Fibroblast of skin of back (primary cell): ENCODE data around the gene ACOX3. TPM values are rescaled to one million over a fixed set of nuclear protein-coding genes. Genes with fewer than 3 reads are reported as not detected.
"Not testable (repeated sequence)": the region's sequence is repeated elsewhere in the genome, so short reads cannot be mapped to it uniquely, and the experiment has no call there.

ENCODE experiments used
- DNase-seq: peaks from one replicate; pipeline ENCODE4 v3.0.0-alpha.2; 2013
- polyA plus RNA-seq, 2 experiments: library from polyadenylated mRNA; unstranded; fragments of 120-200 nt; gene quantifications; one replicate each; pipeline ENCODE4 v1.2.1, GENCODE V29; 2013; ENCODE audit not compliant: insufficient read length in 2 of 2

Gene ACOX3
- 24.9 TPM for polyA plus RNA-seq (2013, experiment 1 of 2; ENCODE audit: insufficient read length)
- 50.6 TPM for polyA plus RNA-seq (2013, experiment 2 of 2; ENCODE audit: insufficient read length)

DNA sequence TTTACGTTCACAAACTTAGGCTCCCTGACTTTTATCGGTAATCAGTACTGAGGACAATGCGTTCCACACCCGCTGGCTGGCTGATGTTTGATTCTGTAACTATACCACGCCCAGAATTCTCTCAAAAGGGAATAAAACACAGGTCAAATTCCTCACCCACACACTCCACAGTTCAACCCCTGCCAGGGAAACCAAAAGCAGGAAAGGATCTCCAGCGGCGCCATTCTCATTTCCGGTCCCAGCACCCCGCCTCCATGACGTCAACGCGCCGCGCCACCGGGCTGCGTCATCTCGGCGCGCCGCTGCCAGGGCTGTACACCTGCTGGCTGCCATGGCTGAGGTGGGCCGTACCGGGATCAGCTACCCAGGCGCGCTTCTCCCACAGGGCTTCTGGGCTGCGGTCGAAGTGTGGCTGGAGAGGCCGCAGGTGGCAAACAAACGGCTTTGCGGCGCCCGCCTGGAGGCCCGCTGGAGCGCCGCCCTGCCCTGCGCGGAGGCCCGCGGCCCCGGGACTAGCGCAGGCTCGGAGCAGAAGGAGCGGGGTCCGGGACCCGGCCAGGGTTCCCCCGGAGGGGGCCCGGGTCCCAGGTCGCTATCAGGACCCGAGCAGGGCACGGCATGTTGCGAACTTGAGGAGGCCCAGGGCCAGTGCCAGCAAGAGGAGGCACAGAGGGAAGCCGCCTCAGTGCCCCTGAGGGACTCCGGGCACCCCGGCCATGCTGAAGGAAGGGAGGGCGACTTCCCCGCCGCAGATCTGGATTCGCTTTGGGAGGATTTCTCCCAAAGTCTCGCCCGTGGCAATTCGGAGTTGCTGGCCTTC, at the start of gene ACOX3, which contains the start of gene TRMT44:
Gene ACOX3, minus strand, starts transcription at position 232 of the 820 bp plus-strand sequence. CDS start 24,202 bp downstream, outside the sequence.
Gene TRMT44, plus strand, starts transcription at position 286 of the 820 bp plus-strand sequence. Its CDS starts 46 bp downstream, at position 332.
- peak; percentile 88 for DNase-seq

- DNase-seq: no peak
Measured at GRCh38 chr4:8488791-8489369, 48.4 kb upstream of the ACOX3 start.

GRCh38 chr4:8486643-8487042, 46.1 kb upstream of the ACOX3 start:
- not testable (repeated sequence) for DNase-seq

DNA sequence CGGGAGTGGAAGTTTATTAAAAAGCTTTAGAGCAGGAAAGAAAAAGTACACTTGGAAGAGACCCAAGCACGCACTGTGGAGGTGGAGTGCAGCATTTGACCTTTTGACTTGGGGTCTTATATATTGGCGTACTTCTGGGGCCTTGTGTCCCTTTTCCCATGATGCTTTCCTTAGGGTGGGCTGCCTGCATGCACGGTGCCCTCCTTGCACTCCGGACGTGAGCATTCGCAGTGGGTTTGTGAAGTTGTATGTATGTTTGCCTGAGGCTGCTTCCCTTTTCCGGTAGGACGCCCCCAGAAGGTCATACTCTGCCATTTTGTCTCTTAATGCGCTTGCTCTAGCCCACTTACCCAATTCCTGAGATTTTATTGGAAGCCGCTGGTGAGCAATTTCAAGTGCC, 39.7 kb upstream of the ACOX3 start:
- DNase-seq: no peak

DNA sequence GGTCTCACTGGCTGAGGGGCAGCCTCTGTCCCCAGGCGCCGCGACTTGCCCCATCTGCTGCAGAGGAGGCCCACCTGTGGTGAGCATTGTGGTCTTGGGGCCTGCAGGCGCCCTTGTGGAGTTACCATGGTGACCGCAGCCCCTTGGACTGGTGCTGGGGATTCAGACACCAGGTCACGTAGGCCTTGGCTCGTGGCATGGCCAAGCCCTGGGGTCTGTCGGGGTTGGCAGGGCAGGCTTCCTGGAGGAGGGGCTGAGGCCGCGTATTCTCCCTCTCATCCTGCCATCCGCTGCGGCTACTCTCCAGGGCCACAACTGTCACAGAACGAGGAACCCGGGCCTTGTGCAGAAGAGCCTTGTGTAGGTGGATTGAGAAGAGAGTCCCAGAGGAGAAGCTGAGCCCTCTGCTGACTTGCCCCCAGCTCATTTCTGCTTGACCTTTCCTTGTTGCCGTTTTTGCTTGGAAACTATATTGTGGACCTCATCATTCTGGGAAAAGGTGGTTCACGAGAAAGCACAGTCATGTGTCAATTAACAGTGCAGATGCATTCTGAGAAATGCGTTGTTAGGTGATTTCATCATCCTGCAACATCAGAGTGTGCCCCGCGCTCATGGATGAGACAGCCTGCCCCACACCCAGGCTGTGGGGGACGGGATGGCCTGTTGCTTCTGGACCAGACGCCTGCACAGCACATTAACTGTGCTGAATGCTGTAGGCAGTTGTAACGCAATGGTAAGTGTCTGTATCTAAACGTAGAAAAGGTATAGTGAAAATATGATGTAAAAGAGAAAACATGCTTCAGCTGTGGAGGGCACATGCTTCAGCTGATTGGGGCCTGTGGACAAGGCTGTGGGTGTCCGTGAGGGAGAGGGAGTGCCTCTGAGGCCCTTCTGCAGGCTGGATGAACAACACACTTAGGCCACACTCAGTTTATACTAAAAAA, 38.5 kb upstream of the ACOX3 start:
- DNase-seq: no peak

DNA sequence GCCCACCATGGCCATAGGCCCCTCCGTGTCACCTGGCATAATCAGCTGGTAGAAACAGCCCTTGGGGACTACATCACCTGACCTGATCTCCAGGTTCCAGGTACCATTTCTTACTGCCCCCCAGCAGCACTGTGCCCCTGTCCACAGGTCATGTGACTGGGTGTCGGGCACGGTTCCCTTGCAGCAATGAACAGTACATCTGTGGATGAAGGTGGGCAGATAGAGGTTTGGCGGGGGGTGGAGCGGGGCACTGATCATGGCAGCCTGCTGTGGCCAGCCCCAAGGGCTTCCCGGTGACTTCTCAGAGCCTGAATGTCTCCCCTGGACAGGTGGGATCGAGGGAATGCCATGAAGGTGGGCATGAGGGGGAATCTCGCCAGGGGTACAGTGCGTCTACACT, 37.8 kb upstream of the ACOX3 start:
- no peak for DNase-seq

DNA sequence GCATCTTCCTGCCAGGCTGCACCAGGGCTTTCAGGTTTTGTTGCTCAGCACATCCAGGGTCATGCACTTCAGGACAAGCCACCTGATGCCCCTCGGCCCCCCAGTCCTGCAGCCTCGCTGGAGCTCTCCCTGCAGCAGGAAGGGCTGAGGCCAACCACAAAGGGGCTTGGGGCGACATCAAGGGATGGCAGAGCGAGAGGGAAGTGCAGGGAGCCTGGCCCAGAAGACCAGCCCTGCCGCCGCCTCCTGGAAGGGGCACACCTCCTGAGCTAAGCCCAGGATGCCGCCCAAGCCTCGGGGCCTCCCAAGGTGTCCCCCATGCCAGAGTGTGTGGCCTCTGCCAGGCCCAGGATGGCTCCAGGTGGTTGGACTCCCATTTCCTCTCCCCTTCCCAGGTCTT, 37.2 kb upstream of the ACOX3 start:
- DNase-seq: no peak

DNA sequence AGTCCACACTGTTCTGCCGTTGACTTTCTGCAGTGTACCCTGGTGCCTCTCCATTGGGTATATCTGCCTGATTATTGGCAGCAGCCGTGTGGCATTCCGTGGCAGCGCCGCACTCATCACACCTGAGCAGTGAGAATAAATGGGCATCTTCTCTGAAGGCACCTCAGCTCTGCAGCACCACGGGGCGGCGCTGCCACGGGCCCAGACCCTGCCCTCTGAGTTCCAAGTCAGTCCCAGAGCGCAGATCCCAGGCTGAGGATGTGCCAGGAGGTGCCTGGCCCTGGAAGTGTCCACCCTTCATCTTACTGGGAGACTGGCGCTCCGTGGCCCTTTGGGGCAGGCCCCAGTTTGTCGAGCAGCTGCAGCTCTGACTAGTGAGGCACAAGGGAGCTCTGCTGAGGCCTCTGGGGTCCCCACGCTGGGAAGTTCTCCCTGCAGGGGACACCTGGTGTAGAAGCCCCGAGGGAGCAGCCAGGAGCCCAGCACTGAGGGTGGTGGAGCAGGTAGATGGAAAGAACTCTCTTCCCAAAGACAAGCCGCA, 36.6 kb upstream of the ACOX3 start:
- no peak for DNase-seq

GRCh38 chr4:8475751-8476575, 35.4 kb upstream of the ACOX3 start:
- no peak for DNase-seq

- no peak for DNase-seq
Measured at GRCh38 chr4:8474856-8475255, 34.3 kb upstream of the ACOX3 start.

- DNase-seq: no peak
Measured at GRCh38 chr4:8473920-8474590, 33.5 kb upstream of the ACOX3 start.

DNA sequence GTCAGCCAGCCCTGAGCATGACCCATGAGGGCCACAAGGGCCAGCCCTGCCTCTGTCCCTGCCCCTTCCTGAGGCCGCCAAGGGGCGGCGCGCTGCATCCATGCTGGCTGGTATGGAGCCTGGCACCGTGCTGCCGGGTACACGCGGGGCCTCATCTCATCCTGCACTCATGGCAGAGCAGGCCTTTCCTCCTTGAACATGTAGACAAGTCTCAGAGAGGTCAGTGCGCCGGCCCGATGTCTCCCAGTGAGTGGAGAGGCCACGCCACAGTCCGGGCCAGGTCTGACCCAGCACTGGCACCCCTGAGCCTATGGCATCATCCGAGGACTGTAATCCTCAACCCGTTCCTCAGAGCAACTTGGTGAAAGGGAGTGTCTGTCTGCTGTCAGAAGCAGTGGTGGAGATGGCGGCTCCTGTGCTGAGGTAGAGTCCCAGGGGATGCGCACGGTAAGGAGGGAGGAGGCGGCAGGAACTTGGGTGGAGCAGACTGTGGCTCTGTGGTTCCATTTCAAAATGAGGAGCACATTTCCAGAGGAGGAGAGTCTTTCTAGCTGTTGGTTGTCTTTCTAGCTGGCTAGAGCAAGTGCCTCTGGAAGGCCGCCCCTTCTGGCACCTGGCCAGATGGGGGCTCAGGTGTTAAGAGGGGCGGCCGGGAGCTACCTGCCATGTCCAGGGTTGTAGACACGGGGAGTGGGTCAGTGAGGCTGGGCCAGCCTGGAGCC, 32.8 kb upstream of the ACOX3 start:
- DNase-seq: no peak

- peak; percentile 95 for DNase-seq
Measured at GRCh38 chr4:8472689-8473197, 32.2 kb upstream of the ACOX3 start.

- DNase-seq: no peak
Measured at GRCh38 chr4:8472158-8472688, 31.7 kb upstream of the ACOX3 start.

GRCh38 chr4:8471211-8471875, 30.8 kb upstream of the ACOX3 start:
- DNase-seq: no peak

GRCh38 chr4:8470451-8471024, 30.0 kb upstream of the ACOX3 start:
- DNase-seq: no peak

DNA sequence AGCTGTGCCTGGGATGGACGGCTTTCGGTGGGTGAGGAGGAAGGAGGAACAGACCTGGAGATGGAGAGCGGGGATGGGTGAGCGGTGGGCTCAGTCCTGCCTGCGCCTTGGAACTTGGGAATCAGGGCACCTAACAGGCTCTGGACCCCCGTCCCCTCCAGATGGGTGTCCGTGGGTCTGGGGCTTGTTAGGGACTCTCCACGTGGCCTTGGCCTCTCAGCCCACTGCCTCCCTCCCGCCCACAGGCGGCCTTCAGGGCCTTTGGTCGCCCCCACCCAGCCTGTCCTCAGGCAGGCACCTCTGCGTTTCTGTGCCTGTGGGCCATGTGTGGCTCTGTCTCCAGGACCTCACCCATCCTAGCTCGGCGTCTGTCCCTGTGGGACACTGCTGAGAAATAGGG, 29.0 kb upstream of the ACOX3 start:
- no peak for DNase-seq

GRCh38 chr4:8468746-8469535, 28.4 kb upstream of the ACOX3 start:
- DNase-seq: peak; percentile 58
